H7 (cell line): ENCODE data around the gene CNTN4. TPM values are rescaled to one million over a fixed set of nuclear protein-coding genes. Genes with fewer than 3 reads are reported as not detected.
A peak's percentile ranks its signal among the peaks of the same experiment; 100 is the strongest.
"Not testable (repeated sequence)": the region's sequence is repeated elsewhere in the genome, so short reads cannot be mapped to it uniquely, and the experiment has no call there.

Experiments
- DNase-seq: peaks from one replicate; pipeline ENCODE4 v3.0.0; 2012
- H3K27me3 ChIP-seq: 2 replicates; pipeline ENCODE4 v1.6.0; 2011; ENCODE audit warnings: mild to moderate bottlenecking, low read length; ENCODE audit not compliant: control insufficient read depth, insufficient read depth
- H3K36me3 ChIP-seq: replicated peaks from 2 replicates; pipeline ENCODE4 v1.5.1; 2011; ENCODE audit warnings: low read length; ENCODE audit not compliant: control insufficient read depth, insufficient read depth
- H3K4me3 ChIP-seq: 2 replicates; pipeline ENCODE4 v1.5.1; 2011; ENCODE audit warnings: low read depth, mild to moderate bottlenecking, control low read depth, low read length, moderate library complexity; ENCODE audit not compliant: insufficient read depth
- total RNA-seq: library from RNA; depleted of rRNA; stranded (reverse); fragments of >200 nt; shearing (Covaris generic); gene quantifications from 2 replicates; pipeline ENCODE4 v1.2.3, GENCODE V29; 2014

CNTN4 gene
- total RNA-seq, 1 experiment from 2014 or later, result 2.3 TPM

DNA sequence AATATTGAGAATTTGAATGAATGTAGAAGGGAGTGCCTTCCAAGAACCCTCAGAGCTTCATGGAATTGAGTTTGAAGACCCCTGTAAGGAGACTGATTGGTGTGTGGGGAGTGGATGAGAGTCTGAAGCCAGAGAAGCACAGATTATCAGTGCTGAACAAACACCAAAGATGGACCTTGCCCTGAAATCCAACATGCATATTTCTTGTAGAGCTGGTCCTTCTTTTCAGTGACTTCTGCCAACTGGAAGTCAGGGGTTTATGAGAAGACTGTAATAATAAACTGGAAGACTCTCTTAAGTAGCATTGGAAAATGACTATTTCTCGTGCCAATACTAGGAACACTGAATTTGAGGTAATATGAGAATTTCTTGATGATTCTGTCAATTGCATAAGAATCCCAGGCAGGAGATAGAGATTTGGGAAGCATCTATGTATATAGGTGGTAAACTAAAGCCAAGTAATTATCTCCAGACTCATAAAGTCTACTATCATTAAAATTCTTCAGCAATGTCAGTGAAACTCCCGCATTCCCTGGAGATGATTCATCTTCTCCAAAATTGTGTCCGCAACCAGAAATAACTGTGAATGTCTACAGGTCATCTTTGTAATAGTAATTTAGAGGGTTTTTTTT, 797.8 kb downstream of the CNTN4 start:
- H3K36me3 ChIP-seq, result no peaks in the 10 kb centered on the region
- H3K4me3 ChIP-seq, result no peak overlapping the region
- H3K27me3 ChIP-seq, result no peaks in the 10 kb centered on the region
- DNase-seq, result no peak

DNA sequence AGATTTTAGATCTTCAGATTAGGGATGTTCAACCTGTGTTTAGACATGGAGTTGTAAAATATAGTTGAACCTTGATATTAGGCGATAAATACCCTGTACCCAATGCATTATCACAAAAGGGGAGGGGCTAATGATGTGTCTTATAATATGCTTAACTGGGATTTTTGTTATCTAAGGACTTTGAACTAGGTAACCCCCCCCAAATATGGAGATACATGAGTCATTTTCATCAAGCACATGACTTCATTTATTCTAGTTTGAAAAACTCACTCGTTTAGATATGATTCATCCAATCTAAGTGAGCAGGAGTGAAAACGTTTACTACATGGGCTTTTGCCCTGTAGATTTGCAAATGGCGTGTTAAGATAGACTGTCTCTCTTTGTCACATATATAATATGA, 799.2 kb downstream of the CNTN4 start:
- Histone ChIP-seq H3K36me3 (no peaks in the 10 kb centered on the region), H3K27me3 (no peaks in the 10 kb centered on the region), H3K4me3 (no peak overlapping the region)
- no peak for DNase-seq

DNA sequence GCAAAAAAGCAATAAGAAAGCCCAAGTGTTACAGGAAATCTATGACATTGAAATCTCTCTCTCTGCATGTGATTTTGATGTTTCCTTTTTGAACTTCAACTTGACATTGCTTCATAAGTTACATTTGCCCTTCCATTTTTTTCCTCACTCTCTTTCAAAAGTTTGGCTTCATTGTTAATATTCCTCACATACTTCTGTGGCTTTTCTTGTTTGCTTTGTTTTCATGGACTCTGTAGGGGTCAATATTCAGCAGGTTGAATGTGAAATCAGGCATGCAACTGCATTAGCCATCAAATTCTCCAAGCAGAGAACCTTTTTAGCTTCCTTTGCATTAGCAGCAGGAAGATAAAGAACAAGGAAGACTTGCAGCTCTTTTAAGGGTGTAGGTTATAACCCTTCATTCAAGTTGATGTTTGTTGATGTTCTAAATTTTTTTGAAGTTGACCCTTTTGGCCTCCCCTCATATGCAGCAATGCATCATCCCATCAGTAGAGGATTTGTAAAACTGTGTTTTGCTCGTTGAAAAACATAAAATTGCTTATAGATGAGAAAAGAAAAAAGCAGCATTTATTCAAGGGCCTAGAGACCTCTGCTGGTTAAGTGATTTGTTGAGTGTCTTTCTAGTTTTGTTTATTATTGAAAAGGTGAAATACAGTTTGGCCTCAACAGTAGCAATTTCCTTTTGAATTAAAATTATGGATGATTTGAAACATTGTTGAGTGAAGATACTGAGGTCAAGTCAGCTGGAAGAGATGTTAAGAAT, 800.1 kb downstream of the CNTN4 start:
- Histone ChIP-seq H3K36me3 (no peaks in the 10 kb centered on the region), H3K4me3 (no peak overlapping the region), H3K27me3 (no peaks in the 10 kb centered on the region)
- DNase-seq, result no peak

DNA sequence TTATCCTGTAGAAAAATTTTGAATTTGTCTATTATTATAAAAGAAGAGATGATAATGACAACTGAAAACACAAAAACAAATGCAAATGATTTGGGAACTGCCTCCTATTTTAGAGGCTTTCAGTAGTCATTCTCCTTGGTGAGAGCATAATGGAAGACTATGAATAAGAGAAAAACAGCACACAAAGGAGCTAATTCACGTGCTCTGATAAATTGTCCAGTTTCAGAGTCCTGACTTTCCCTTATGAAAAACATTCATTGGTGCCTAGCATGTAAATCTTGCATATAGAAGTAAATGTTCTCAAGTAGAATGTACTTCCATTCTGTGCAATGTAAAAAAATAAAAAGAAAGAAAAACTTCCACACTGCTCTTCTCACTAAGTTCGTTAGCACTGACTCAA, 805.4 kb downstream of the CNTN4 start:
- no peaks in the 10 kb centered on the region for H3K27me3 ChIP-seq
- no peaks in the 10 kb centered on the region for H3K36me3 ChIP-seq
- no peak overlapping the region for H3K4me3 ChIP-seq
- DNase-seq, result no peak

DNA sequence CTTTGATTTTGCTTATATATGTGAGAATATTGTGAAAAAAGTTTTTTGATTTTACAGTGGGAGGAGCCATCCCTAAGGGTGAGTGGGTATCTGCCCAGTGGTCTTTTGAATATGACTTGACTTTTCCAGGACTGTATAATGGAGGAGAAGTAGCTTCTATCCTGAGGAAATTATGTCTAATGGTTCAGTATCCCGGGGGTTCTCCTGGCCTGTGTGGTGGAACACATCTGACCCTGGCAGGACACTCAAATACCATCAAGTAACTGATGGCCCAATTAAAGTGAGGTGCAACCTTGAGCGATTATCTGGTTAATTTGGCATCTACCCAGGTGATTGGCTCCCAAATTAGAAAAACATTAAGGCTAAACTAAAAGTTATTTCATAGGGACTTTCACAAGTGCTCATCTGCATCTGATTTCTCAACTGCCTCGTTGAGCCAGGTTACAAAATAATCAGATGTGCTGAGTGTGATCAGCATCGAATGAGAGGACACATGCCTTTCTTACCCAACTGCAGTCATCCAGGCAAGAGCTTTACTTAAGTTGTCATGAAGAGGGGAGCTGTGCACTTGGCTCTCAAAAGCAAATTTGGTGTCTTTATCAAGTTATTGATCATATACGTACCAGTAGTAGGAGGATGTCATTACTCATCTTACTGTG, 810.2 kb downstream of the CNTN4 start:
- DNase-seq, result no peak

DNA sequence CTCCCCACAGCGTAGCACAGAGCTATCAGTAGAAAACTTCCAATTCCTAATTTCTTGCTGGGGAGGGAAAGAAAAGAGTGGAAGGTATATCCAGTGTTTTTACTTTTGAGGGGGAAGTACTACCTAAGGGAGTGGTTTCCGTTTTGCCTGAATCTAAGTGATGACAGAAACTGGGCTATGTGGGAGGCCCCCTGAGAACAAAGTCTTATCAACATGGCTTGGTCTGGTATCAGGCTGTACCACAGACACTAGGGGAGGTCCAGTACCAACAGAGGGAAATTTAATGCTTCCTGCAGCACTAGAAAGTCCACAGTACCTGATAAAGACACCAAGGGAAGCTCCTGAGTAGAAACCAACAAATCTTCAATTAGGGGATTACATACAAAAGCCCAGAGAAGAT, 812.3 kb downstream of the CNTN4 start:
- Histone ChIP-seq H3K36me3 (no peaks in the 10 kb centered on the region), H3K4me3 (no peak overlapping the region), H3K27me3 (no peaks in the 10 kb centered on the region)
- DNase-seq, result no peak

More for the DNA sequence above, 810.2 kb downstream of the CNTN4 start:
- H3K27me3 ChIP-seq, result no peaks in the 10 kb centered on the region
- no peak overlapping the region for H3K4me3 ChIP-seq
- H3K36me3 ChIP-seq, result no peaks in the 10 kb centered on the region

DNA sequence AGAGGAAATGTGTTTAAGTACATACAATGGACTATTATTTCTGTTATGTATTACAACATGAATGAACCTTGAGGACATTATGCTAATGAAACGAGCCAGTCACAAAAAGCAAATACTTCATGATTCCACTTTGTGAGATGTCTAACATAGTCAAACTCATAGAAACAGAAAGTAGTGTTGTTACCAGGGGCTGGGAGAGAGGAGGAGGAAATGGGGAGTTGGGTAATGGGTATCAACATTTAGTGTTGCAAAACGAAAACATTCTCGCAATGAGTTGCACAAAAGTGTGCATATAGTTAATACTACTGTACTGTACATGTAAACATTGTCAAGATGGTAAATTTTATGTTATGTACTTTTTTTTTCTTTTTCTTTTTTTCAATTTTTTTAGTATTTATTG, 817.2 kb downstream of the CNTN4 start:
- DNase-seq, result no peak
- no peaks in the 10 kb centered on the region for H3K27me3 ChIP-seq
- no peaks in the 10 kb centered on the region for H3K36me3 ChIP-seq
- H3K4me3 ChIP-seq, result no peak overlapping the region

DNA sequence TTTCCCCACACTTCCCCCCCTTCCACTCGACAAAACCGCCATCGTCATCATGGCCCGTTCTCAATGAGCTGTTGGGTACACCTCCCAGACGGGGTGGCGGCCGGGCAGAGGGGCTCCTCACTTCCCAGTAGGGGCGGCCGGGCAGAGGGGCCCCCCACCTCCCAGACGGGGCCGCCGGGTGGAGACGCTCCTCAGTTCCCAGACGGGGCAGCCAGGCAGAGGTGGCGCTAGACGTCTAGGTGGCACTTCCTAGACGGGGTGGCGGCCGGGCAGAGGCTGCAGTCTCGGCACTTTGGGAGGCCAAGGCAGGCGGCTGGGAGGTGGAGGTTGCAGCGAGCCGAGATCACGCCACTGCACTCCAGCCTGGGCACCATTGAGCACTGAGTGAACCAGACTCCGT, 818.0 kb downstream of the CNTN4 start:
- not testable (repeated sequence) for H3K27me3 ChIP-seq, H3K36me3 ChIP-seq, DNase-seq, H3K4me3 ChIP-seq

DNA sequence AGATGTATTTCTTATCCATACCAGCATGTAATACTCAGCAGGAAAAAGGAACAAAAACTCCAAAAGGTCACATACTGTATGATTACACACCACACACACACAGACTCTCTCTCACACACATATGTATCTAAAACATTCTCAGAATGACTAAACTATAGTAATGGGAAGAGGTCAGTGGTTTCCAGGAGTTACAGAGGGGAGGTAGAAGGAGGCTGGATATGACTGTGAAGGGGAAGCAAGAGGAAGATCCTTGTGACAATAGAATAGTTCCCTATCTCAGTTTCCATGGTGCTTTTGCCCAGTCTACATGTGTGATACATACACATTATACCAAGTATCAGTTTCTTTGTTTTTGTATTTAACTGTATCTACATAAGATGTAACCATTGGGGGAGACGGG, 821.4 kb downstream of the CNTN4 start:
- H3K27me3 ChIP-seq, result no peaks in the 10 kb centered on the region
- H3K4me3 ChIP-seq, result no peak overlapping the region

DNA sequence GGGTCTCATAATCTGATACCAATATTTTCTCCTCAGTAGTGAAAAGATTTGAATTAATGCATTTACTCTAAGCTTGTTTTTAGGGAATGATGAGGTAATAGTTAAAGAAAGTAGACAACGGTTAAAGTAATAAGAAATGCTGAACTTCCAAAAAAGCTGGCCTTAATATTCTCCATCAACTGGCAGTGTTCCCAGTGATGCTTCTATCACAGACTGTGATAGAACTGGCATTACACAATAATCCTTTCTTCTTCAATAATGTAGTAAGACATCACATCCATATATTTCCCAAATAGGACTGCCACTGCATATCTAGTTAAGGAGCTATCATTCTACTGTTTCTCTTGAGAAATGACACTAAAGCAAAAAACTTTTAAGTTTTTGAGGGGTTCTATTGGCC, 822.8 kb downstream of the CNTN4 start:
- Histone ChIP-seq H3K27me3 (no peaks in the 10 kb centered on the region), H3K4me3 (no peak overlapping the region), H3K36me3 (no peaks in the 10 kb centered on the region)
- no peak for DNase-seq

More for the DNA sequence above, 821.4 kb downstream of the CNTN4 start:
- no peak for DNase-seq
- H3K36me3 ChIP-seq, result no peaks in the 10 kb centered on the region

DNA sequence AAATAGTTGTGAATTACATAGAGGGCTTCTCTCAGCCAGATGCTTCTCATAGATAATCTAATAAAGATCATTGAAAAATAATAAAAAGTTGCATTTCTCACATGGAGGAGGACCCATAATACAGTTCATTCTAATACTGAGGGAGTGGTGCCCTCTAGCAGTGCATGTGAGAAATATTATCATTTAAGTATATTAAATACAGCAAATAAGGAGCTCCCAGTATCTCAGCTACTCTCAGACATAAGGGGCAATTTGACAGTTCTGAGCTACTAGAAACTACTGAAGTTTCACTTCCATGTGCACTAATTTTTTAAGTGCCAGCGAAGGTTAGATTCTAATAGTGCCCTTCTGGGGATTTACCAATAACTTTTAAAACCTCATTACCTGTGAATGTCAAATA, 823.2 kb downstream of the CNTN4 start:
- Histone ChIP-seq H3K36me3 (no peaks in the 10 kb centered on the region), H3K27me3 (no peaks in the 10 kb centered on the region), H3K4me3 (no peak overlapping the region)
- peak; percentile 44 for DNase-seq

DNA sequence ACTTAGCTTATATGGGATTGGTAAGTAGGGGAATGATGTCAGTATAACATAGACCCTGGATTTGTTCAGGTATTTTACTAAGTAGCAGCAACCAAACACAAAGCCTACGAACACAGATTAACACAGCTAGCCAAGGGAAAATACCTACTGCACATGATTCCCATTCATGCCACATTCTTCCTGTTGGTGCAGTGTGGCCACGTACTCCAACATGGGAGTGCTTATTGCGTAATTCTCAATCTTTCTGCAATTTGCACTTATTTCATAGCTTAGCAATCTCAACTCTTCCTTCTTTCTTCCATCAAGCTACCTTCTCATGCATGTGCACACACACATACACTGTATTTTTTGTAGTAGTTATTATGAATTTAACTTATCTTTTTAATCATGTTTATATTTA, 824.7 kb downstream of the CNTN4 start:
- DNase-seq, result no peak
- Histone ChIP-seq H3K27me3 (no peaks in the 10 kb centered on the region), H3K36me3 (no peaks in the 10 kb centered on the region), H3K4me3 (no peak overlapping the region)

DNA sequence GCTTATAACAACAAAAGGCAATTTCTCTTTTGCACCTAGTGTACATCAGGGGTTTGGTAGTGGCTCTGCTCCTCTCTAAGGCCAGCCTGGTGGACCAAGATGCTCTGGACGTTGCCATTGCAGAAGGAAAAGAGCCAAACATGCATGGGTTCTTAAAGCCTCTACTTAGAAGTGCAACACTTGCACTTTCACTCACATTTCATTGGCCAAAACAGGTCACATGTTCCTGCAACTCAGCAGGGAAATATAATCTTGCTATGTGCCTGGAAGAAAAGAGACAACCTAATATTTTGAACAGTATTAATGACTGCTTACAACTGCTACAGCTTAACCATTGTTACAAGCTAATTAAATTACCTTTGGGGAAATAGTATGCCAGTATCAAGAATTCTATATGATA, 828.6 kb downstream of the CNTN4 start:
- H3K4me3 ChIP-seq, result no peak overlapping the region
- H3K36me3 ChIP-seq, result no peaks in the 10 kb centered on the region
- H3K27me3 ChIP-seq, result no peaks in the 10 kb centered on the region
- DNase-seq, result no peak

DNA sequence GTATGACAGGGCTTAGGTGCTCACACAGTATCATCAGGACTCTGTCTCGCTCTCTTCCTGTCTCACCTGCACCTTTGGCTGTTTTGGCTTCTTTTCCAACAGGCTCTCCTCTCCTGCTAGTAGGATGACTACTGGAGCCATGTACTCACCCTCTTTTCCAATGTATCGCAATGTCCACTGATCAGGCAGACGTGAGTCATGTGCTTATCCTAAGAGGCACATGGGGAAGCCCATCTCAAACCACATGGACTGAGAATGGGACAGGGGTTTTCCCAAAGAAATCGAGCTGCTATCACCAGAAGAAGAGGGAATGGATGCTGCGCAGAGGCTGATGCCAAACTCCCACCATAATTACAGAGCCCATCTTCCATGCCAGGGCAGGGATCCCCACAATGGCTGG, 830.9 kb downstream of the CNTN4 start:
- no peak for DNase-seq
- H3K4me3 ChIP-seq, result no peak overlapping the region
- no peaks in the 10 kb centered on the region for H3K27me3 ChIP-seq
- H3K36me3 ChIP-seq, result no peaks in the 10 kb centered on the region

DNA sequence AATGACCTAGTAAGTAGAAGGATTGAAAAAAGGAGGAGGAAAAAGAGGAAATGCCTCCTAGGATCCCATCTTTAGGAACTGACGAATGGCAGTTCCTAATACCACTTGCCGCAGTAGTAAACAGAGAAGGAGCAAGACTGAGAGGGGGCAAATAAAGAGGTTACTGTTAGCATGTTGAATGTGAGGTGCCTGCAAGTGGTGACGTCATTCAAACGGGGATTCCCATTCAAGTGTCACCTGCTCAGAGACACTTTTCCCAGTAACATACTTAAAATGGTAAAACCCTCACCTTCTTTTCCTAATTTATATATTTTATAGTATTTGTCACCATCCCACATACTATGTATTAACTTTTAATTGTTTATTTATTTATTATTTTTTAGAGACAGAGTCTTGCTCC, 832.6 kb downstream of the CNTN4 start:
- no peak for DNase-seq
- H3K4me3 ChIP-seq, result no peak overlapping the region
- no peaks in the 10 kb centered on the region for H3K27me3 ChIP-seq
- H3K36me3 ChIP-seq, result no peaks in the 10 kb centered on the region
